Endothelial cell of umbilical vein (primary cell): ENCODE data around the gene MYBBP1A. TPM values are rescaled to one million over a fixed set of nuclear protein-coding genes. Genes with fewer than 3 reads are reported as not detected.

Source experiments
- BruUV-seq: library from RNA; stranded (reverse); fragments of 400-500 nt; replicated peaks from 2 replicates; lab custom pipeline; 2021; lab: Mats Ljungman, UMichigan
- CTCF ChIA-PET: fragments of 300-600, 350-600 bp; sonication (Branson Sonifier 250); formaldehyde crosslinking; loops from one replicate; lab custom pipeline; 2021; ENCODE audit warnings: antibody characterized with exemption, inconsistent platforms; lab: Charles Lee
- POLR2A ChIA-PET: fragments of 300-600, 350-600 bp; sonication (Branson Sonifier 250); formaldehyde crosslinking; loops from one replicate; lab custom pipeline; 2021; ENCODE audit warnings: antibody characterized with exemption, inconsistent platforms; lab: Charles Lee
- DNase-seq: peaks from one replicate; pipeline ENCODE4 v3.0.0-alpha.2; 2011; ENCODE audit warnings: low read depth, low spot score
- FAIRE-seq: peaks from 2 replicates; lab custom pipeline; 2011; peaks lifted over from hg19 to GRCh38; lab: Jason Lieb, UNC
- H2AFZ ChIP-seq: 2 replicates; pipeline ENCODE4 v1.6.0; 2012; ENCODE audit warnings: low read depth, low read length, control low read depth, inconsistent platforms
- H3K27ac ChIP-seq: 2 replicates; pipeline ENCODE4 v1.5.1; 2011; ENCODE audit warnings: low read depth, mild to moderate bottlenecking, control low read depth, low read length, moderate library complexity; ENCODE audit not compliant: insufficient read depth
- H3K27me3 ChIP-seq, 2 experiments: 2 replicates each; pipeline versions ENCODE4 v1.6.0 to v1.6.1; 2011; ENCODE audit warnings: low read length in 2 of 2, mixed read lengths in 1 of 2; ENCODE audit not compliant: control insufficient read depth in 2 of 2, insufficient read depth in 2 of 2
- H3K36me3 ChIP-seq, 2 experiments: 2 replicates in 1 of 2; 3 replicates in 1 of 2; pipeline ENCODE4 v1.5.1; 2011; ENCODE audit warnings: low read length in 2 of 2, mild to moderate bottlenecking in 1 of 2, moderate library complexity in 1 of 2; ENCODE audit not compliant: control insufficient read depth in 2 of 2, insufficient read depth in 2 of 2; ENCODE audit errors: extremely low read depth in 1 of 2
- H3K4me1 ChIP-seq: 3 replicates; pipeline ENCODE4 v1.5.1; 2011; ENCODE audit warnings: mild to moderate bottlenecking, low read length; ENCODE audit not compliant: control insufficient read depth, insufficient read depth; ENCODE audit errors: extremely low read depth
- H3K4me2 ChIP-seq: 2 replicates; pipeline ENCODE4 v1.6.1; 2011; ENCODE audit warnings: low read length, control low read depth, mixed read lengths; ENCODE audit not compliant: insufficient read depth
- H3K4me3 ChIP-seq, 3 experiments: fragments of 200-600 bp in 1 of 3; sonication (generic), shearing (Covaris generic) in 1 of 3; replicated peaks in 1 of 3; 2 replicates each; pipeline ENCODE4 v1.5.1; 2011 to 2016; ENCODE audit warnings: control low read depth in 3 of 3, low read length in 3 of 3, mild to moderate bottlenecking in 2 of 3, inconsistent platforms in 1 of 3, low read depth in 1 of 3, moderate library complexity in 1 of 3; ENCODE audit not compliant: insufficient read depth in 1 of 3
- H3K79me2 ChIP-seq: 2 replicates; pipeline ENCODE4 v1.6.0; 2012; ENCODE audit warnings: low read length, inconsistent platforms; ENCODE audit not compliant: control insufficient read depth, insufficient read depth
- H3K9ac ChIP-seq: replicated peaks from 2 replicates; pipeline ENCODE3; 2011; ENCODE audit warnings: low read length, control low read depth; ENCODE audit not compliant: insufficient read depth; ENCODE audit errors: extremely low read depth
- H3K9me1 ChIP-seq: replicated peaks from 3 replicates; pipeline ENCODE4 v1.6.0; 2011; ENCODE audit warnings: mild to moderate bottlenecking, low read length; ENCODE audit not compliant: control insufficient read depth, insufficient read depth; ENCODE audit errors: extremely low read depth
- H3K9me3 ChIP-seq: replicated peaks from 2 replicates; pipeline ENCODE4 v1.5.1; 2012; ENCODE audit warnings: low read length, inconsistent platforms; ENCODE audit not compliant: control insufficient read depth, insufficient read depth
- H4K20me1 ChIP-seq: replicated peaks from 2 replicates; pipeline ENCODE3; 2011; ENCODE audit warnings: mild to moderate bottlenecking, low read length; ENCODE audit not compliant: control insufficient read depth, insufficient read depth; ENCODE audit errors: extremely low read depth
- CTCF ChIP-seq, 2 donors: IDR thresholded peaks; 1 replicate in 1 of 2; 2 replicates in 1 of 2; pipeline ENCODE4 v1.5.1; 2011; ENCODE audit warnings: low read length in 2 of 2, mild to moderate bottlenecking in 2 of 2, moderate library complexity in 2 of 2, control low read depth in 1 of 2, inconsistent platforms in 1 of 2, low read depth in 1 of 2; ENCODE audit not compliant: insufficient read depth in 1 of 2; ENCODE audit errors: extremely low read depth in 1 of 2
- EZH2 ChIP-seq: IDR thresholded peaks from 2 replicates; pipeline ENCODE4 v1.6.1; 2012; ENCODE audit warnings: borderline replicate concordance, low read depth, mild to moderate bottlenecking, moderate library complexity, low read length, inconsistent platforms; ENCODE audit not compliant: severe bottlenecking
- FOS ChIP-seq: IDR thresholded peaks from 2 replicates; pipeline ENCODE4 v1.6.1; 2011; ENCODE audit warnings: mild to moderate bottlenecking, low read length, moderate library complexity, borderline replicate concordance; ENCODE audit not compliant: insufficient read depth
- JUN ChIP-seq: IDR thresholded peaks from 2 replicates; pipeline ENCODE4 v1.6.1; 2011; ENCODE audit warnings: borderline replicate concordance, low read depth; ENCODE audit not compliant: insufficient read length, insufficient read depth
- MYC ChIP-seq: IDR thresholded peaks from one replicate; pipeline ENCODE4 v1.6.1; 2011; ENCODE audit warnings: mild to moderate bottlenecking, low read depth, low read length
- POLR2A ChIP-seq: IDR thresholded peaks from 2 replicates; pipeline ENCODE4 v1.6.1; 2012; ENCODE audit warnings: low read depth, mild to moderate bottlenecking, control low read depth, low read length
- POLR2AphosphoS5 ChIP-seq: IDR thresholded peaks from 2 replicates; pipeline ENCODE4 v1.6.1; 2012; ENCODE audit warnings: low read depth, mild to moderate bottlenecking, control low read depth, low read length, moderate library complexity; ENCODE audit not compliant: insufficient read depth
- dilution Hi-C: fragments of 300-500 bp; cut with MboI; formaldehyde crosslinking; loops from one replicate; pipeline ENCODE4 v1.15.0; 2019; ENCODE audit warnings: low sequenced_read_pairs; ENCODE audit not compliant: extremely low pct_ligation_motif_present
- intact Hi-C: fragments of 100-400 bp; cut with micrococcal nuclease; formaldehyde crosslinking; loops from one replicate; pipeline ENCODE4 v1.10.0; 2022
- polyA plus RNA-seq, 4 experiments: library from polyadenylated mRNA; depleted of rRNA in 3 of 4; stranded (reverse) in 3 of 4; unstranded in 1 of 4; fragments of >200 nt; gene quantifications; 2 replicates each; pipeline versions ENCODE4 v1.2.1 to v1.2.3, GENCODE V29; 2011 to 2012; ENCODE audit warnings: missing spikeins in 1 of 4
- total RNA-seq: library from RNA; stranded (reverse); gene quantifications from 2 replicates; pipeline ENCODE4 v1.2.3, GENCODE V29; 2021
- TF ChIP-seq, protein P1 (sequence below): IDR thresholded peaks from 2 replicates; pipeline ENCODE4 v1.6.1; 2011; ENCODE audit not compliant: insufficient read depth, insufficient read length

MYBBP1A gene
- total and polyA plus RNA-seq, 2 donors (not counting 3 experiments of a cell fraction or from before 2014, with no cell fraction given), result 26.8 to 79.2 TPM

DNA sequence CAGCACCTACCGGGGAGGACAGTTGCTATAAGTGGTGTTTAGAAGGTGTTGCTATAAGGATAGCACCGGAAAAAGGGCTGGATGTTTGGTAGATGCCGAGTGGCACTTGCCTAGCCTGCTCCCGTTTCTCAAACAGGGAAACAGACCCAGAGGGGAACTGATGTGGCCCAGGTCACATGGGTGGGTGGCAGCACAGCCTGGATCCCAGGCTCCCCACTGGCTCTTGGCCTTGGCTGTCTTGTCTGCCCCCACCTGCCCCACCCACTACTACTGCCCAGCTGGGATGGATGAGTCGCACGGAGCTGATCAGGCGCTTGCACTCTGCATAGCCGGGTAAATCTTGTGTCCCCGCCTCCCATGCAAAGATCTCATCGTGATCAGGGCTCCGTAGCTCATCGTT is 36.3 kb upstream of the MYBBP1A start:
- H3K4me2 ChIP-seq, result no peak overlapping the region
- intact Hi-C loops, result no loop called here
- H3K9ac ChIP-seq, result no peak overlapping the region
- POLR2A ChIA-PET, result interaction anchor here (0.6 kb wide), 1 partner anchor 250 kb away, joined by 3 read pairs; no protein-coding TSS in a partner anchor
- no peaks in the 10 kb centered on the region for H3K4me1 ChIP-seq
- H3K27ac ChIP-seq, result no peak overlapping the region
- TF ChIP-seq FOS (no peak), CTCF (IDR thresholded peaks at IDR 0.05; ENCODE audit: extremely low read depth in 1 of 2, insufficient read depth in 1 of 2, low read depth in 1 of 2, low read length in 2 of 2) (no peak), EZH2 (no peak), POLR2AphosphoS5 (no peak), JUN (no peak), MYC (no peak), POLR2A (no peak)
- TF ChIP-seq, protein P1, sequence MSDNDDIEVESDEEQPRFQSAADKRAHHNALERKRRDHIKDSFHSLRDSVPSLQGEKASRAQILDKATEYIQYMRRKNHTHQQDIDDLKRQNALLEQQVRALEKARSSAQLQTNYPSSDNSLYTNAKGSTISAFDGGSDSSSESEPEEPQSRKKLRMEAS, result no peak
- dilution Hi-C loops, result no loop called here
- H3K79me2 ChIP-seq, result no peaks in the 10 kb centered on the region
- H3K9me3 ChIP-seq, result no peaks in the 10 kb centered on the region
- no peaks in the 10 kb centered on the region for H3K9me1 ChIP-seq
- DNase-seq, result no peak
- no peak overlapping the region for H3K4me3 ChIP-seq
- no peak for FAIRE-seq
- CTCF ChIA-PET, result interaction anchor here (1.8 kb wide), 1 partner anchor 24 kb away, joined by 12 read pairs; no protein-coding TSS in a partner anchor
- peaks cover 0 to 7% of the 10 kb centered on the region in 2 experiments for H3K27me3 ChIP-seq
- no peaks in the 10 kb centered on the region for H4K20me1 ChIP-seq
- no peak overlapping the region for H2AFZ ChIP-seq
- no TSS peak for BruUV-seq
- H3K36me3 ChIP-seq, result no peaks in the 10 kb centered on the region
